HG03565 (cell line): ENCODE data around the gene DRGX.

Source experiments
- ATAC-seq: cut with Tn5 transposase; IDR thresholded peaks from one replicate; pipeline ENCODE4 v1.9.1; 2021; ENCODE audit warnings: mild to moderate bottlenecking, moderate library complexity; ENCODE audit not compliant: unreplicated experiment

Gene DRGX

GRCh38 chr10:49395741-49396665, at the start of gene DRGX:
Gene DRGX (minus strand): TSS chr10:49396089. CDS start chr10:49395440, 649 bp downstream.
- ATAC-seq = no peak

- no peak for ATAC-seq
These were observed 48.5 kb upstream of the DRGX start for GRCh38 chr10:49444349-49444748.

- no peak for ATAC-seq
These were observed 47.0 kb upstream of the DRGX start for GRCh38 chr10:49442863-49443262.

GRCh38 chr10:49441488-49442476, 45.9 kb upstream of the DRGX start:
- ATAC-seq = no peak

- no peak for ATAC-seq
These were observed 39.3 kb upstream of the DRGX start for GRCh38 chr10:49435225-49435624.

- no peak for ATAC-seq
These were observed 37.2 kb upstream of the DRGX start for GRCh38 chr10:49433069-49433468.

GRCh38 chr10:49431426-49431825, 35.5 kb upstream of the DRGX start:
- ATAC-seq = no peak

- ATAC-seq = no peak
These were observed 33.6 kb upstream of the DRGX start for GRCh38 chr10:49429458-49429857.

- no peak for ATAC-seq
These were observed 30.8 kb upstream of the DRGX start for GRCh38 chr10:49426490-49427360.

- no peak for ATAC-seq
These were observed 23.1 kb upstream of the DRGX start for GRCh38 chr10:49419005-49419404.

GRCh38 chr10:49418328-49418727, 22.4 kb upstream of the DRGX start:
- no peak for ATAC-seq

- ATAC-seq = no peak
These were observed 22.1 kb upstream of the DRGX start for GRCh38 chr10:49418053-49418326.

GRCh38 chr10:49417311-49418052, 21.6 kb upstream of the DRGX start:
- no peak for ATAC-seq

GRCh38 chr10:49415846-49416245, 20.0 kb upstream of the DRGX start:
- ATAC-seq = no peak

GRCh38 chr10:49415109-49415508, 19.2 kb upstream of the DRGX start:
- no peak for ATAC-seq

- ATAC-seq = no peak
These were observed 18.6 kb upstream of the DRGX start for GRCh38 chr10:49414496-49414895.

- no peak for ATAC-seq
These were observed 16.7 kb upstream of the DRGX start for GRCh38 chr10:49412571-49412970.

- no peak for ATAC-seq
These were observed 14.6 kb upstream of the DRGX start for GRCh38 chr10:49410365-49411074.

- ATAC-seq = no peak
These were observed 13.9 kb upstream of the DRGX start for GRCh38 chr10:49409755-49410154.
